NCI-H2227 treated with DMSO at 0.1 percent for 48 hours (cell line): ENCODE measurements around the gene CDK7.
"Not testable (repeated sequence)": the region's sequence is repeated elsewhere in the genome, so short reads cannot be mapped to it uniquely, and the experiment has no call there.

Experiments
- DNase-seq: peaks from one replicate; lab custom pipeline; 2025; lab: John Stamatoyannopoulos, UW

The CDK7 gene

DNA sequence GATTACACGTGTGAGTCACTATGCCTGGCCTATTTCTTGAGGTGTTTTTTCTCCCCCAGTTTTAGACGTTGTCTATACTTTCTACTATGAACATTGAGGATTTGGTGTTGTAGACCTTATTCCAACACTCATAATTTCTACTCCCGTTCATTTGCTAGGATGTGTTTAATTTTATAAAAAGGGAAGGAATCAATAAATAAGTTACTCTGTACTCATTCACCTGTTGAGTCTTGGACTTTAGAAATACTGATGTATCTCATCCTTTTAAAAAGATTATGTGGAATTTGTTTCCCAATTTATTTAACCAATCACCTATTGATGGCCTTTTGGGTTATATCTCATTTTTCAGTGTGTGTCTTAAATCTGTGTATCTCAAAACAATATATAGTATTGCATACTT lies 3.2 kb downstream of the CDK7 start:
- DNase-seq = no peak

- no peak for DNase-seq
Measured at GRCh38 chr5:69238760-69239251, 4.1 kb downstream of the CDK7 start.

- no peak for DNase-seq
Measured at GRCh38 chr5:69242215-69242927, 7.7 kb downstream of the CDK7 start.

GRCh38 chr5:69245031-69245430 lies 10.3 kb downstream of the CDK7 start:
- no peak for DNase-seq

- no peak for DNase-seq
Measured at GRCh38 chr5:69248019-69248418, 13.3 kb downstream of the CDK7 start.

GRCh38 chr5:69250593-69250992 lies 15.9 kb downstream of the CDK7 start:
- no peak for DNase-seq

- no peak for DNase-seq
Measured at GRCh38 chr5:69252437-69252836, 17.8 kb downstream of the CDK7 start.

GRCh38 chr5:69255940-69256339 lies 21.3 kb downstream of the CDK7 start:
- not testable (repeated sequence) for DNase-seq

GRCh38 chr5:69257577-69257976 lies 22.9 kb downstream of the CDK7 start:
- no peak for DNase-seq

- no peak for DNase-seq
Measured at GRCh38 chr5:69261034-69261433, 26.3 kb downstream of the CDK7 start.

GRCh38 chr5:69265931-69266330 lies 31.2 kb downstream of the CDK7 start:
- no peak for DNase-seq

GRCh38 chr5:69268899-69269298 lies 34.2 kb downstream of the CDK7 start:
- DNase-seq = no peak

DNA sequence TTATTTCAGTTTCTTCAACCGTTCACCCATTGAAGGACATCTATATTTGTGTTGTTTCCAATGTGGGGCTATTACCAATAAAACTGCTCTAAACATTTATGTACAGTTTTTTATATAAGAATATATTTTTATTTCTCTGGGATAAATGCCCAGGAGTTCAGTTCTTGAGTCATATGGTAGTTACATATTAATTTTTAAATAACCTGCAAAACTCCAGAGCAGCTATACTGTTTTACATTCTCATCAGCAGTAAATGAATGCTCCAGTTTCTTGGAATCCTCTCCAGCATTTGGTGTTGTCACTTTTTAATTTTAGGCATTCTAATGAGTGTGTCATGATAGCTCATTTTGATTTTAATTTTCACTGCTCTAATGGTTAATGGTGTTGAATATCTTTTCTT lies 36.2 kb downstream of the CDK7 start:
- no peak for DNase-seq

- no peak for DNase-seq
Measured at GRCh38 chr5:69271376-69271775, 36.7 kb downstream of the CDK7 start.

GRCh38 chr5:69275563-69275962 lies 40.9 kb downstream of the CDK7 start:
- DNase-seq = no peak

DNA sequence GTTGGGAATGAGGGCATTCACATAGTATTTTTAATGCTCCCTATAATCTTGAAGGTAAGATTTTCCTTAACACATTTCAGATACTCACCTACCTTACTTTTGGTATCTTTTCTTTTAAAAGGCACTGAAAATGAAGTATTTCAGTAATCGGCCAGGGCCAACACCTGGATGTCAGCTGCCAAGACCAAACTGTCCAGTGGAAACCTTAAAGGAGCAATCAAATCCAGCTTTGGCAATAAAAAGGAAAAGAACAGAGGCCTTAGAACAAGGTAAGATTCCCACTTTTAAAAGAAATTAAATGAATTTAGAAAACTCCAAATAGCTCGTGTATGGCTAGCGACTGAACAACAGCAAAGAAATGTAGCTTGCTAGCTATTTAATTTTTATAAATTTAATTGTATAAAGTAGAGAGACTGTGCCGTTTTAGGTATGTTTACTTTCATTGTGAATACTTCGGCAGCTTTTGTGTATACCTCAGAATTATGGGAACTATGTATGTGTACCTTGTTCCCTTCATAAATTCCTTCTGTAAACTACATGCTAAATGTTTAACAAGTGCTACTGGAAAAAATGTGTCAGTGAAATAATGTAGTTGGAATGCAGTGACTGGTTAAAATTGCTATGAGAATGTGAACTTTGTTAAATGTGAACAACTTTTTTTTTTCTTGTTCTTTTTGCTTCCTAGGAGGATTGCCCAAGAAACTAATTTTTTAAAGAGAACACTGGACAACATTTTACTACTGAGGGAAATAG lies 41.9 kb downstream of the CDK7 start:
- no peak for DNase-seq

GRCh38 chr5:69279517-69279916 lies 44.8 kb downstream of the CDK7 start:
- no peak for DNase-seq

DNA sequence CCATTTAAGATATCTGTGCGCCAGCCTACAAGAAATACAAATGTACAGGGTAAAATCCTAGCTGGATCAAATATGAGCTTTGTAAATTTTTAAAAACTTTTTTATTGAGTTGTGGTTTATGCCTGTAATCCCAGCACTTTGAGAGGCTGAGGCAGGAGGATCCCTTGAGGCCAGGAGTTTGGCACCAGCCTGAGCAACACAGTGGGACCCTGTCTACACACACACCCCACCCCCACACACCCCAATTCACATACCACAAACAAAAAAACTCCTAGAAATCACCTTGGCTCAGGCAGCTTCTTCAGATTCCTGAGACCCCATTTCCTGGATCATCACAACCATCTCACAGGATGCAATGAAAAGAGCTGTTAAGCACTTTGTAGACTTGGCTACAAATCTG lies 46.4 kb downstream of the CDK7 start:
- DNase-seq = no peak

- no peak for DNase-seq
Measured at GRCh38 chr5:69284203-69284602, 49.5 kb downstream of the CDK7 start.

- DNase-seq = no peak
Measured at GRCh38 chr5:69285448-69286116, 50.9 kb downstream of the CDK7 start.

- DNase-seq = no peak
Measured at GRCh38 chr5:69288069-69288468, 53.4 kb downstream of the CDK7 start.

DNA sequence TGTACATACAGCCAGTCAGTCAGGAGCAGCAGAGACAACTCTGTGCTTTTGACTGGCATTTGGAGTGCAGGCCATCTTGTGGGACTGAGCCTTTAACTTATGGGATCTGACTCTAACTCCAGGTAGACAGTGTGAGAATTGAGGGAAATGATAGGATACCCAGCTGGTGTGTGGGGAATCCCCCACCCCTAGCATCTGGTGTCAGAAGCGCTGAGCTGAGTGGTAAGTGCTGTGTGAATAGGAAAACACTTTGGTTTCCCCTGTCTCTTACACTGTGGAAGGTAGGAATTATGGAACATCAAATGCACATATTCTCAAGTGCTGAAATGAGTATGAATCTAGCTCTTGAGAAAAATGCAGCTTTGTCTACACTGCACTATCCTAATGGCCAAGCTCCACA lies 54.0 kb downstream of the CDK7 start:
- DNase-seq = no peak

- no peak for DNase-seq
Measured at GRCh38 chr5:69292306-69292705, 57.6 kb downstream of the CDK7 start.
